Esophagus squamous epithelium (tissue), 4 donors: ENCODE measurements around the gene ASB18.

Experiments
- POLR2A ChIP-seq, 4 donors: fragments of 450-650 bp; IDR thresholded peaks; one replicate each; pipeline ENCODE4 v1.6.1; 2017; ENCODE audit warnings: antibody characterized with exemption in 4 of 4, mild to moderate bottlenecking in 4 of 4, moderate library complexity in 3 of 4
- TF ChIP-seq, protein P1 (sequence below), 6 experiments: fragments of 450-650 bp in 4 of 6; fragments of 200-600 bp in 2 of 6; sonication (generic) in 2 of 6; IDR thresholded peaks; one replicate each; pipeline ENCODE4 v1.5.1; 2016 to 2019; ENCODE audit warnings: antibody characterized with exemption in 6 of 6, mild to moderate bottlenecking in 4 of 6, moderate library complexity in 4 of 6

DNA sequence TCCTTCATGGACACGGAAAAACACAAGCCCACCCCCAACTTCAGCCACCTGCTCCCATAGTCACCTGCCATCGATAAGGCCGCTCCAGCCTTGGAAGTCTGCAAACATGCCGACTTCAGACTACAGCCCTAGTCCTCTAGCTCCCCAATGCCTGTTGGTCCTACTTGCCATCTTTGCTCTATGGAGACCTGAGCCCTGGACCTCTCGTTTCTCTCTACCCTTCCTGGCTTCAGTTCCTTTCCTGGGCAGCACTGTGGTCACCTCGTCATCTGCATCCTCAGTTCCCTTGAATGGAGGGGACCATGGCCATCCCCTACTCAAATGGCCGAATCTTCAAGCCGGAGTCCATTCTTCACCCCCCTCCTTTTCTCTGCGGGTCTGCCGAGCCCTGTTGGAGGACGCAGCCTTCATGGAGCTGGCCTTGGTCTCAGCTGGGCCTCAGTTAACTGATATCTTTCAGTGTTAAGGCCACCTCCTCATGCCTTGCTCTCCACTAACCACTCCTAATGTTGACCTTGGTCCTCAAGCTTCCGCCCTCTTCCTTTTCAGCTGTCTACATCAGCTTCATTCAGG is 48.4 kb downstream of the ASB18 start:
- TF ChIP-seq, protein P1, sequence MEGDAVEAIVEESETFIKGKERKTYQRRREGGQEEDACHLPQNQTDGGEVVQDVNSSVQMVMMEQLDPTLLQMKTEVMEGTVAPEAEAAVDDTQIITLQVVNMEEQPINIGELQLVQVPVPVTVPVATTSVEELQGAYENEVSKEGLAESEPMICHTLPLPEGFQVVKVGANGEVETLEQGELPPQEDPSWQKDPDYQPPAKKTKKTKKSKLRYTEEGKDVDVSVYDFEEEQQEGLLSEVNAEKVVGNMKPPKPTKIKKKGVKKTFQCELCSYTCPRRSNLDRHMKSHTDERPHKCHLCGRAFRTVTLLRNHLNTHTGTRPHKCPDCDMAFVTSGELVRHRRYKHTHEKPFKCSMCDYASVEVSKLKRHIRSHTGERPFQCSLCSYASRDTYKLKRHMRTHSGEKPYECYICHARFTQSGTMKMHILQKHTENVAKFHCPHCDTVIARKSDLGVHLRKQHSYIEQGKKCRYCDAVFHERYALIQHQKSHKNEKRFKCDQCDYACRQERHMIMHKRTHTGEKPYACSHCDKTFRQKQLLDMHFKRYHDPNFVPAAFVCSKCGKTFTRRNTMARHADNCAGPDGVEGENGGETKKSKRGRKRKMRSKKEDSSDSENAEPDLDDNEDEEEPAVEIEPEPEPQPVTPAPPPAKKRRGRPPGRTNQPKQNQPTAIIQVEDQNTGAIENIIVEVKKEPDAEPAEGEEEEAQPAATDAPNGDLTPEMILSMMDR (IDR thresholded peaks at IDR 0.05): no peak
- TF ChIP-seq POLR2A (IDR thresholded peaks at IDR 0.05): no peak
